Posterior cingulate gyrus (tissue), 11 donors: ENCODE results near the gene RTN4R.
"Not testable (repeated sequence)": the region's sequence is repeated elsewhere in the genome, so short reads cannot be mapped to it uniquely, and the experiment has no call there.

Experiments used
- DNase-seq, 10 donors: peaks; one replicate each; pipeline versions ENCODE4 v3.0.0 to v3.0.0-alpha.2; 2020 to 2021; ENCODE audit warnings: mixed read lengths in 3 of 10
- intact Hi-C: fragments of 100-400 bp; cut with DNase I; formaldehyde crosslinking; loops from one replicate; pipeline ENCODE4 v1.15.1; 2023

The RTN4R gene

GRCh38 chr22:20306646-20307447, 38.7 kb upstream of the RTN4R start:
- peak in 4 of 10 donors; percentile 9 to 80 (median 43) for DNase-seq
- intact Hi-C loops, result not testable (repeated sequence)

- intact Hi-C loops, result no loop called here
- peak in 4 of 10 donors; percentile 4 to 69 (median 42) for DNase-seq
These were observed 38.0 kb upstream of the RTN4R start for GRCh38 chr22:20305894-20306645.

- DNase-seq, result peak in 4 of 10 donors; percentile 13 to 47 (median 38)
- intact Hi-C loops, result not testable (repeated sequence)
These were observed 37.2 kb upstream of the RTN4R start for GRCh38 chr22:20305230-20305893.

- DNase-seq, result peak in 3 of 10 donors; percentile 2 to 42 (median 40)
- intact Hi-C loops, result no loop called here
These were observed 36.5 kb upstream of the RTN4R start for GRCh38 chr22:20304646-20305045.

GRCh38 chr22:20303229-20303534, 35.1 kb upstream of the RTN4R start:
- not testable (repeated sequence) for DNase-seq

GRCh38 chr22:20302438-20303228, 34.5 kb upstream of the RTN4R start:
- intact Hi-C loops, result no loop called here

More at GRCh38 chr22:20303229-20303534, 35.1 kb upstream of the RTN4R start:
- intact Hi-C loops, result not testable (repeated sequence)

GRCh38 chr22:20299746-20300136, 31.6 kb upstream of the RTN4R start:
- intact Hi-C loops, result no loop called here
- no peak for DNase-seq

More at GRCh38 chr22:20302438-20303228, 34.5 kb upstream of the RTN4R start:
- DNase-seq, result no peak

GRCh38 chr22:20298803-20299745, 31.0 kb upstream of the RTN4R start:
- intact Hi-C loops, result no loop called here
- peak; percentile 35 to 96 (median 70) for DNase-seq

GRCh38 chr22:20298110-20298802, 30.1 kb upstream of the RTN4R start:
- intact Hi-C loops, result no loop called here
- no peak for DNase-seq

GRCh38 chr22:20297414-20298109, 29.4 kb upstream of the RTN4R start:
- intact Hi-C loops, result no loop called here
- no peak for DNase-seq

GRCh38 chr22:20296598-20296997, 28.5 kb upstream of the RTN4R start:
- intact Hi-C loops, result no loop called here

GRCh38 chr22:20295262-20296064, 27.3 kb upstream of the RTN4R start:
- intact Hi-C loops, result no loop called here
- no peak for DNase-seq

More at GRCh38 chr22:20296598-20296997, 28.5 kb upstream of the RTN4R start:
- no peak for DNase-seq

- intact Hi-C loops, result no loop called here
- no peak for DNase-seq
These were observed 24.6 kb upstream of the RTN4R start for GRCh38 chr22:20292673-20293232.

GRCh38 chr22:20292108-20292507, 24.0 kb upstream of the RTN4R start:
- intact Hi-C loops, result no loop called here

GRCh38 chr22:20291604-20292063, 23.5 kb upstream of the RTN4R start:
- intact Hi-C loops, result no loop called here
- peak in 1 of 10 donors; percentile 84 for DNase-seq

More at GRCh38 chr22:20292108-20292507, 24.0 kb upstream of the RTN4R start:
- DNase-seq, result no peak

GRCh38 chr22:20291249-20291586, 23.1 kb upstream of the RTN4R start:
- intact Hi-C loops, result no loop called here
- no peak for DNase-seq
